HG03520 (cell line): ENCODE measurements around the gene TRPV4.

Experiments used
- ATAC-seq: cut with Tn5 transposase; IDR thresholded peaks from one replicate; pipeline ENCODE4 v1.9.1; 2021; ENCODE audit warnings: mild to moderate bottlenecking, moderate library complexity; ENCODE audit not compliant: unreplicated experiment

TRPV4 gene

GRCh38 chr12:109743076-109743910 lies 89.9 kb downstream of the TRPV4 start:
- ATAC-seq = no peak

- ATAC-seq = no peak
Observed at GRCh38 chr12:109741970-109742703, 91.1 kb downstream of the TRPV4 start.

DNA sequence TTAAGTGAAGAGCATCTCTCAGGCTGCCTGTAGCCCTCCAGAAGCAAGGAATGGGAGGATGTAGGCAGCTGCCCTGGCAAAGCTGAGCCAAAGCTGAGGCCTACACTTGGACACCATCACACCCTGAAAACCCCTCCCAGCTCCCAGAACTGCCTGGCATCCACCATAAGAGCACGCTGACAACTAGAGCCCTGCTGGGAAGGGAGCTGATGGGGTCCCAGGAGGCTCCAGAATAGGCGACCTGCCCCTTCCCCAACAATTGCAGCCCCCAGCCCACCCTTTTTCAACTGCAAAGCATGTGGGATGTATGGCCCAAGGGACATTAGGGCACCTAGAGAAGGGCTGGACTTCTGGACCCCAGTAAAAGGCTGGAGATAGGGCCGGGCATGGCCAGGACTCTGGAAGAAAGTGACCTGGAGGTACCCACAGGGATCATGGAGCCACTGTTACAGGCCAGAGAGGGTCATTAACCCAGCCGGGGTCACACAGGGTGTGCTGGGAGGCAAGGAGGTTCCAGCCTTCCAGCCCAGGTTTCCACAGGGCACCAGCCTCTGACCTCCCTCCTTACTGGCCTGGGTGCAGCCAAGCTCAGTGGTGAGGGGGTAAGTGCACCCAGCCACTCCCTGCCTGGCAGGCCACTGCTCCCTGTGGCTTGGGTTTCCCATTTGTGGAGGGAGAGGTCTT lies 91.8 kb downstream of the TRPV4 start:
- ATAC-seq = no peak

- no peak for ATAC-seq
Observed at GRCh38 chr12:109740694-109741245, 92.4 kb downstream of the TRPV4 start.

DNA sequence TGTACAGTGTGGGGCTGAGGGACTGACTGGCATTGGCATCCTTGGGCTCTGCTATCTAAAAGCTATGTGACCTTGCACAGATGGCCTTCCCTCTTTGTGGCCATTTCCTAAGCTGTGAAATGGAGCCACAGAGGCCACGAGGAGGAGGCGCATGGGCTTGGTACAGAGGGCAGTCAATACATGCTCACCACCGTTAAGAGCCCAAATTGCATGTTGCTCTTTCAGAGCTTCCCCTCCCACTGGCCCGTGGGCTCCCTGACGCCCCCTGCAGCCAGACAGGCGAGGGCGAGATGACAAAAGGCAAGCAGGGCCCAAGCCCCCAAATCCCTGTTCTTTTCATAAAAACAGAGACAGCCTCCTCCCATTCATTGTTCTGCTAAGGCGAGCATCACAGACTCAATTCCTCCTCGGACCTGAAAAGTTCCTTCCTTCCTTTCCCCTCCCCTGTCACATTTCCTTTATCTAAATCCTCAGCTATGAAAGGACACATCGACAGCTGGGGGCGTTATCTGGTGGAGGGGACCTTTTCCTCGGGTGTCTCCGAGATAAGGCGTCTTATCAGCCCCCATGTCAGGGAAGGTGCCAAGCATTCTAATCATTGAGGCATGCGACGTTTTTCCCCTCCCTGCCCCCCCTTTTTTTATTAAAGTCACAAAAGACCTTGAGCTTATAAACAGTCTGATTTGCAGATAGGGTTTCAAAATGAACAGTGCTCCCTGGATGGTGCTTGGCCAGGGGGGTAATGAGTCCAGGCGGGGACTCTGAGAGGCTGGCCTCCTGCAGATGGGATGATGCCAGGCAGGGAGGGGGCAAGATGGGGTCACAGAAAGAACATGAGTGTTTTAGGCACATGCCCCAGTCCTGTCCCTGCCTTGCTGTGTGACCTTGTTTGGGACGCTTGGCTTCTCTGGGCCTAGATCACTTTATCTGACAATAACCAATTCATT lies 93.2 kb downstream of the TRPV4 start:
- ATAC-seq = no peak

- no peak for ATAC-seq
Observed at GRCh38 chr12:109738878-109739665, 94.1 kb downstream of the TRPV4 start.

- ATAC-seq = no peak
Observed at GRCh38 chr12:109738209-109738608, 95.0 kb downstream of the TRPV4 start.

DNA sequence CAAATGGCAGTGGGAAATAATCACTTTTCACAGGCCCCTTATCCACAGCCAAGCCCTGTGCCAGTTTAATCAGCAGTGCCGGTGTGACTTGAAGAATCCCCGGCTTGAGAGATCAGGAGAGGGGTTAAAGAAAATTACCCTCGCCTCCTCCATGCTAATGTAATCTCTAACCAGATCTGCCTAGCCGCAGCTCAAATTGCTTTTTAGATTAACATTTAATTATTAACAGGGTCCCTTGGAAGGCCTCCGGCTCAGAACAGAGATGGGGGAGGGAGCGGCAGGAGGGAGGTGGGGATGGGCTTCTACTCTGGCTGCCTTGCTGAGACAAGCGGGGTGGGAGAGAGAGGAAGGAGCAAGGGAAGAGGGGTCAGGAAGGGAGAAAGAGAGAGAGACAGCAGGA lies 95.6 kb downstream of the TRPV4 start:
- ATAC-seq = no peak

DNA sequence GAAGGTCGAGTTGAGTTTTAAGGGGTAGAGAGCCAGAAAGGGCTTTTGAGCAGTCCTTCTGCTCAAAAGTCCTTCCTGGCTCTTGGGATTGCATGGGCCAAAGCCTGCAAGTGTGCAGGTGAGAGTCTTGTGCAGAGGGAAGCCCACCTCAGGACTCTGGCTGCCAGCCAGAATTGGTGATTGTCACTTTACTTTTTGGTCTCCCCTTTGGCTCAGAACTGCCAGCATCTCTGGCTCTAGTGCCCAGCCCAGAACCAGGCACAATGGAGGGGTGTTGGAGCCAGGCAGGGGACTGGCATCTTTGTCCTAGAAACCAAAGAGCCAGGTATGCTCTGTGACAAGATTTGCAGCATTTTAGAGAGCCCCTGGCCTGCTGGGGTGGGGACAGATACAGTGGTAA lies 96.1 kb downstream of the TRPV4 start:
- ATAC-seq = no peak

DNA sequence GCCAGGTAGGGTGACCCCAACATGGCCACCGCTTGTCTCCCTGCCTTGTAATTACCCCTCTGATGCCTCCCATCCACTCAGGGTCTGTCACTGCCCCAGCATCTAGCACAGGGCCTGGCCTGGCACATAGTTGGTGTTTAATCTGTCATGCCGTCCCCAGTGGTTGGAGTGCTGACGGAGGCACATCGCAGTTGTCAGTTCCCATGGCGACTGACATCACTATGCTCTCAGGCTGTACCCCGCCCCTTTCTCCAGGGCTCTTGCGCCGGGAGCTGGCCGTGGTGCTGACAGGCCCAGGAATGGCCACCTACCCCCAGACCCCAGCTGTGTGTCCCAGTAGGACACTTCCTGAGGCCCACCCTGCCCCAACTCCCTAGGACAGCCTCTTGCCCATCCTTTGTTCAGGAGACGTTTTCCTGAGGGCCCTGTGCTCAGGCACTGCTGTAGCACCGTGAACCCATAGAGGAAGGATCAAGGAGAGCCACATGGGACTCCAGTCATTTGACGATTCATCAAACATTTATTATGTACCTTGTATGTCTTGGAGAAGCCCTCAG lies 96.6 kb downstream of the TRPV4 start:
- no peak for ATAC-seq

DNA sequence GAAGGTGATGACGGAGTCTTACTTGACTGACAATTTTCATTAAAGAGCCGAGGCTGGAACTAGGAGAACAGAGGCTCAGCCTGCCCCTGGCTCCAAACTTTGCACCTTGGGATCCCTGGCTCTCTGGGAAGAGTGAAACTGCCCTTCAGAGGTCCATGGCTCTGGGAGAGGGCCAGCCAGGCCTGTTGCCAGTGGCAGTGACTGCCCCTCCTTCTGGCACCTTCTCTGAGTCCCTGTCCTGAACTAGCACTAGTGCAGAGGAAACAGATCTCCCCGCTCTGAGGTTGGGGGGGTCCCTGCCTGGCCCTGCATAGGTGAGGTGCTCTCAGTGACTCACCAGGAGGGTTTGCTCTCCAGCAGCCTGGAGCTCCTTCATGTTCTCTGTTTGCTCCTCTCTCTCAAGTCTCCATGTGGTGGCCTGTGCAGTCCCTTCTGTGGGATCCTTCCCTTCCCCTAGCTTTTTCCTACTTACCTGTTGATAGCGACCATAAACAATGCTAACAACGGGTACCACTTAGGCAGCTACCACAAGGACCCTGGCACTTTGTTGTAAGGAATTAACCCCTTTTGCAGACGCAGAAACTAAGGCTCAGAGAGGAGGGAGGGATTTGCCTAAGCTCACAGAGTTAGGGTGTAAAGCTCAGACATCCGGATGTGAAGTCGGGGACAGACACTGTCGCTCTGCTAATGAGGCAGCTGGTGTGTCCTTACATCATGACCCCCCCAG lies 97.2 kb downstream of the TRPV4 start:
- no peak for ATAC-seq

DNA sequence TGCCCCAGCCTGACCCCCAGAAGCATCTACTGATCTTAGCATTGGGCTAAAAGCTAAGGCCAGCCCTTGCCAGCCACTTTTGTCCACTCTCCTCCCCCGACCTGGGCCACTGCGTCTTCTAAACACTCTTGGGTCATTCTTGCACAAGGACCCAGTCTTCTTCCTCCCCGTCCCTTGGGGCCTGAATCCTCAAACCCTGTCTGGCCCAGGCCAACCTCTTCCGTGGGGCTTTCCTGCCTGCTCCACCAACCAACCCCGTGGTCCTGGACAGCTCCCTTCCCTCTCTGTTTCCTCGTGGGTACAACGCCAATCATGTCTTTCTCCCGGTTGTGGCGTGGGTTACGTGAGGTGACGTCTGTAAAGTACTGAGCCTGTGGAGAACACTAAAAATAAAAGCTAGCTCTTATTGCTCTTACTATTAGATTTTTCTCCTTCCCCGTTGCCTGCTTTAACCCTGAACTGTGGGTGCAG lies 98.1 kb downstream of the TRPV4 start:
- no peak for ATAC-seq

DNA sequence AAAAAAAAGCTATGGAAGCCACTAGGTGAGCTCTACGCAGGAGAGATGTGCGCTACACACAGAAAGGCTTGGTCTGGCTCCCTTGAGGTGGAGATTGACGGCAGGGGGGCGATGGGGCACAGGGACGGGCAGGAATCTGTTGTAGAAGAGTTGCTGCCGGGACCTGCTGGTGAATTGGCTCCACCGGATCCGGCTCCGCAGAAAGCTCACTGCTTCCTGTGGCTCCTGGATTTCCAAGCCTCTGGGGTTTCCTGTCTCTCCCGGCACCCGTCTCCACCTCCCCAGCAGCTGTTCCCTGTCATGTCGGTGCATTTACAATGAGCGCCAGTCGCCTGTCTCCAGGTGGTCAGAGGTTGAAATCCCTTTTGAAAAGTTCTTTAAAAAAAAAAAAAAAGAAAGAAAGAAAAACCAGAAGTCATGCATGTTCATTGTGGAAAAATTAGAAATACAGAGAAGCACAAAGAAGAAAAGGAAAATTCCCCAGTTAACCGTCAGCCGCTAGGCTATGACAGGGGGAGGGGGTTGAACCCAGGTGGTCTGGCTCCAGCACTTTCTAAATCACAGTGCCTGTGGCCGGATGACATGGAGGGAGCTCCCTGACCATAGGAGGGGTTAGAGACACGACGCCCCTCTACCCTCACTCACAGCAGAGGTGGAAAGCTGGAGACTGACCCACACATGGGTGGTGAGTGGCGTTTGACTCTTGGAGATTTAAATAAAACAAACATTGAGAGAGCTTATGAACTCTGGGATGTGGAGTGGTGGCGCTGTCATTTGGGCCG lies 98.8 kb downstream of the TRPV4 start:
- no peak for ATAC-seq
